Loucy (cell line): Measurements from ENCODE around the gene PUSL1.

ENCODE experiments used
- H2AFZ ChIP-seq: fragments of 200-600 bp; sonication (generic); 2 replicates; pipeline ENCODE4 v1.6.0; 2016; ENCODE audit warnings: antibody characterized with exemption, mild to moderate bottlenecking, low read length, moderate library complexity
- H3F3A ChIP-seq: fragments of 200-600 bp; 2 replicates; pipeline ENCODE4 v1.6.0; 2016; ENCODE audit warnings: antibody characterized with exemption, low read depth, mild to moderate bottlenecking
- H3K27me3 ChIP-seq: fragments of 200-600 bp; sonication (generic); 2 replicates; pipeline ENCODE4 v1.6.1; 2014; ENCODE audit warnings: low read length, mild to moderate bottlenecking; ENCODE audit not compliant: insufficient read depth, poor library complexity, severe bottlenecking
- H3K36me3 ChIP-seq: fragments of 200-600 bp; sonication (generic); 2 replicates; pipeline ENCODE4 v1.6.1; 2016; ENCODE audit warnings: low read length; ENCODE audit not compliant: insufficient read depth
- H3K4me1 ChIP-seq: fragments of 200-600 bp; sonication (generic); 2 replicates; pipeline ENCODE4 v1.5.1; 2014; ENCODE audit warnings: low read length, mild to moderate bottlenecking; ENCODE audit not compliant: insufficient read depth, poor library complexity, severe bottlenecking
- H3K4me2 ChIP-seq: fragments of 200-600 bp; sonication (generic); 2 replicates; pipeline ENCODE4 v1.6.0; 2014; ENCODE audit warnings: antibody characterized with exemption, low read length, low read depth, mild to moderate bottlenecking; ENCODE audit not compliant: poor library complexity, severe bottlenecking
- H3K4me3 ChIP-seq: fragments of 200-600 bp; sonication (generic); 2 replicates; pipeline ENCODE4 v1.5.1; 2014; ENCODE audit warnings: low read length, mild to moderate bottlenecking, mixed read lengths; ENCODE audit not compliant: poor library complexity, severe bottlenecking
- H3K79me2 ChIP-seq: fragments of 200-600 bp; sonication (generic); 2 replicates; pipeline ENCODE4 v1.6.1; 2014; ENCODE audit warnings: low read length; ENCODE audit not compliant: insufficient read depth
- H3K9ac ChIP-seq: fragments of 200-600 bp; sonication (generic); 2 replicates; pipeline ENCODE4 v1.6.0; 2014; ENCODE audit warnings: mild to moderate bottlenecking, low read depth, low read length, moderate library complexity; ENCODE audit not compliant: poor library complexity, severe bottlenecking
- H3K9me2 ChIP-seq: fragments of 200-600 bp; sonication (generic); replicated peaks from 2 replicates; pipeline ENCODE4 v1.6.1; 2016; ENCODE audit warnings: low read depth, low read length, mixed read lengths
- H3K9me3 ChIP-seq: fragments of 200-600 bp; sonication (generic); 2 replicates; pipeline ENCODE4 v1.6.1; 2014; ENCODE audit warnings: mild to moderate bottlenecking, antibody characterized with exemption, low read length, low read depth; ENCODE audit not compliant: insufficient read depth
- H4K20me1 ChIP-seq: fragments of 200-600 bp; sonication (generic); 2 replicates; pipeline ENCODE4 v1.6.0; 2014; ENCODE audit warnings: antibody characterized with exemption, low read length, mild to moderate bottlenecking; ENCODE audit not compliant: insufficient read depth, poor library complexity, severe bottlenecking
- EZH2phosphoT487 ChIP-seq: fragments of 200-600 bp; IDR thresholded peaks from 2 replicates; pipeline ENCODE4 v1.6.1; 2018; ENCODE audit warnings: antibody characterized with exemption, mild to moderate bottlenecking, moderate library complexity, borderline replicate concordance
- TF ChIP-seq, protein P1 (sequence below): fragments of 200-600 bp; sonication (generic); conservative IDR thresholded peaks from 2 replicates; pipeline ENCODE4 v1.5.1; 2014; ENCODE audit warnings: mild to moderate bottlenecking, antibody characterized with exemption, low read length

Gene PUSL1

GRCh38 chr1:1322418-1322817 is 14.0 kb downstream of the PUSL1 start:
- Histone ChIP-seq H2AFZ (no peak overlapping the region), H3K9me2 (no peaks in the 10 kb centered on the region), H3K9me3 (no peaks in the 10 kb centered on the region), H3F3A (no peaks in the 10 kb centered on the region), H3K36me3 (no peaks in the 10 kb centered on the region; the same call in 1 of the 2 replicates), H3K4me2 (peak overlapping the region; percentile 85), H3K27me3 (no peaks in the 10 kb centered on the region), H4K20me1 (peaks cover 65% of the 10 kb centered on the region), H3K4me3 (peak overlapping the region; percentile 67), H3K4me1 (peaks cover 38% of the 10 kb centered on the region), H3K9ac (no peak overlapping the region), H3K79me2 (peaks cover 73% of the 10 kb centered on the region)
- TF ChIP-seq EZH2phosphoT487 = no peak
- TF ChIP-seq, protein P1, sequence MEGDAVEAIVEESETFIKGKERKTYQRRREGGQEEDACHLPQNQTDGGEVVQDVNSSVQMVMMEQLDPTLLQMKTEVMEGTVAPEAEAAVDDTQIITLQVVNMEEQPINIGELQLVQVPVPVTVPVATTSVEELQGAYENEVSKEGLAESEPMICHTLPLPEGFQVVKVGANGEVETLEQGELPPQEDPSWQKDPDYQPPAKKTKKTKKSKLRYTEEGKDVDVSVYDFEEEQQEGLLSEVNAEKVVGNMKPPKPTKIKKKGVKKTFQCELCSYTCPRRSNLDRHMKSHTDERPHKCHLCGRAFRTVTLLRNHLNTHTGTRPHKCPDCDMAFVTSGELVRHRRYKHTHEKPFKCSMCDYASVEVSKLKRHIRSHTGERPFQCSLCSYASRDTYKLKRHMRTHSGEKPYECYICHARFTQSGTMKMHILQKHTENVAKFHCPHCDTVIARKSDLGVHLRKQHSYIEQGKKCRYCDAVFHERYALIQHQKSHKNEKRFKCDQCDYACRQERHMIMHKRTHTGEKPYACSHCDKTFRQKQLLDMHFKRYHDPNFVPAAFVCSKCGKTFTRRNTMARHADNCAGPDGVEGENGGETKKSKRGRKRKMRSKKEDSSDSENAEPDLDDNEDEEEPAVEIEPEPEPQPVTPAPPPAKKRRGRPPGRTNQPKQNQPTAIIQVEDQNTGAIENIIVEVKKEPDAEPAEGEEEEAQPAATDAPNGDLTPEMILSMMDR = no peak

DNA sequence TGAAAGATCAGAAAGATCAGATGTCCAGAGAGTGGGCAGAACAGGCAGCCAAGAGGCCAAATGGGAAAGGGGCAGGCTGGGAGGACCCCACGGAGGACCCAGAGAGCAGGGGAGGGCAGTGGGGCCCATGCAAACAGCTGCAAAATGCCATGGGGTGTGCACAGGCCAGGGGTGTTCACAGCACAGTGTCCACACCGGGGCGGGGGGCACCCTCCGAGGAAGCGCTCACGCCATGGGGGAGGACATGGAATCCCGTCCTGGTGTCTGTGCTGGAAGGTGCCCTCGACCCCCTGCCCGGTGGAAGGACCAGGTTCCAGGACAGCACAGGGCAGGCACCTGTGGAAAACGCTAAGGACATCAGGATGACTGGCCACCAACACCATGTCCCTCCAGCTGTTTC is 14.6 kb downstream of the PUSL1 start:
- Histone ChIP-seq H3K9me3 (no peaks in the 10 kb centered on the region), H2AFZ (no peak overlapping the region), H3K27me3 (no peaks in the 10 kb centered on the region), H3K4me3 (peak overlapping the region; percentile 67), H4K20me1 (peaks cover 65% of the 10 kb centered on the region), H3K9ac (peak overlapping the region; percentile 62), H3K36me3 (no peaks in the 10 kb centered on the region), H3K79me2 (peaks cover 73% of the 10 kb centered on the region), H3K9me2 (no peaks in the 10 kb centered on the region), H3K4me2 (peak overlapping the region; percentile 85), H3K4me1 (peaks cover 38% of the 10 kb centered on the region), H3F3A (no peaks in the 10 kb centered on the region)
- TF ChIP-seq, protein P1 = no peak
- TF ChIP-seq EZH2phosphoT487 = no peak

- Histone ChIP-seq H3K4me1 (peaks cover 38% of the 10 kb centered on the region), H3K4me2 (peak overlapping the region; percentile 53), H4K20me1 (peaks cover 53% of the 10 kb centered on the region), H3K36me3 (no peaks in the 10 kb centered on the region), H3F3A (no peaks in the 10 kb centered on the region), H3K4me3 (peak overlapping the region; percentile 100), H3K79me2 (peaks cover 70% of the 10 kb centered on the region), H3K9ac (peak overlapping the region; percentile 96), H3K27me3 (no peaks in the 10 kb centered on the region), H3K9me3 (no peaks in the 10 kb centered on the region), H3K9me2 (no peaks in the 10 kb centered on the region), H2AFZ (peak overlapping the region; percentile 87; the same call in 1 of the 2 replicates)
- TF ChIP-seq, protein P1 = no peak
- no peak for TF ChIP-seq EZH2phosphoT487
Observed at GRCh38 chr1:1324084-1324523, 15.7 kb downstream of the PUSL1 start.
